ENCODE data around the gene ADCY2.

- TF ChIP-seq CTCF (IDR thresholded peaks at IDR 0.05) (no peak), POLR2A (IDR thresholded peaks at IDR 0.05) (no peak), EP300 (IDR thresholded peaks at IDR 0.05) (no peak)
Observed at GRCh38 chr5:7813576-7813975, 417.6 kb downstream of the ADCY2 start.

Measured in stomach (tissue), 4 donors.